Large intestine (tissue), 12 donors: ENCODE data around the gene MARK2. TPM values are rescaled to one million over a fixed set of nuclear protein-coding genes. Genes with fewer than 3 reads are reported as not detected.
"Not testable (repeated sequence)": the region's sequence is repeated elsewhere in the genome, so short reads cannot be mapped to it uniquely, and the experiment has no call there.

Experiments
- DNase-seq, 2 donors: peaks; one replicate each; pipeline versions ENCODE4 v3.0.0 to v3.0.0-alpha.2; 2013
- H3K27ac ChIP-seq: one replicate; pipeline ENCODE4 v1.5.1; 2013; ENCODE audit warnings: low read length
- H3K27me3 ChIP-seq: 2 replicates; pipeline ENCODE4 v1.6.1; 2013; ENCODE audit warnings: low read length; ENCODE audit not compliant: control insufficient read depth, insufficient read depth
- H3K36me3 ChIP-seq: 2 replicates; pipeline ENCODE4 v1.6.1; 2013; ENCODE audit warnings: low read length; ENCODE audit not compliant: control insufficient read depth, insufficient read depth
- H3K4me1 ChIP-seq: one replicate; pipeline ENCODE4 v1.6.1; 2013; ENCODE audit warnings: low read length; ENCODE audit not compliant: control insufficient read depth, insufficient read depth
- H3K4me3 ChIP-seq: one replicate; pipeline ENCODE4 v1.5.1; 2013; ENCODE audit warnings: low read length
- H3K9me3 ChIP-seq: one replicate; pipeline ENCODE4 v1.6.1; 2013; ENCODE audit warnings: mild to moderate bottlenecking, low read depth, low read length, moderate library complexity; ENCODE audit not compliant: control insufficient read depth
- WGBS: methylation state at CpG from one replicate; pipeline ENCODE4 v1.1.5; 2013; ENCODE audit warnings: low lambda C conversion rate; ENCODE audit not compliant: insufficient coverage; 5-methylcytosine and 5-hydroxymethylcytosine counted together
- long read RNA-seq, 11 donors: transcript quantifications; one replicate each; lab custom pipeline, GENCODE V29; 2026
- polyA plus RNA-seq: library from polyadenylated mRNA; unstranded; fragments of 120-200 nt; gene quantifications from one replicate; pipeline ENCODE4 v1.2.1, GENCODE V29; 2013

The MARK2 gene
- 49.3 TPM for polyA plus RNA-seq
- long read RNA-seq, donor 1, result 0 reads
- long read RNA-seq, donor 2, partial matches to known transcripts, result 0 of 1 reads
- long read RNA-seq, donor 2, other reads (novel, unspliced or antisense), result 0 of 1 reads
- long read RNA-seq, donor 3, result 0 reads
- long read RNA-seq, donor 4, result 0 reads
- long read RNA-seq, donor 5, partial matches to known transcripts, result 0 of 2 reads
- long read RNA-seq, donor 5, other reads (novel, unspliced or antisense), result 0 of 2 reads
- long read RNA-seq, donor 6, partial matches to known transcripts, result 0 of 1 reads
- long read RNA-seq, donor 6, other reads (novel, unspliced or antisense), result 0 of 1 reads
- long read RNA-seq, donor 7, result 0 reads
- long read RNA-seq, donor 8, partial matches to known transcripts, result 10 of 13 reads
- long read RNA-seq, donor 8, other reads (novel, unspliced or antisense), result 0 of 13 reads
- long read RNA-seq, donor 9, partial matches to known transcripts, result 0 of 1 reads
- long read RNA-seq, donor 9, other reads (novel, unspliced or antisense), result 0 of 1 reads
- long read RNA-seq, donor 10, partial matches to known transcripts, result 11 of 13 reads
- long read RNA-seq, donor 10, other reads (novel, unspliced or antisense), result 0 of 13 reads
- long read RNA-seq, donor 11, partial matches to known transcripts, result 8 of 9 reads
- long read RNA-seq, donor 11, other reads (novel, unspliced or antisense), result 0 of 9 reads

DNA sequence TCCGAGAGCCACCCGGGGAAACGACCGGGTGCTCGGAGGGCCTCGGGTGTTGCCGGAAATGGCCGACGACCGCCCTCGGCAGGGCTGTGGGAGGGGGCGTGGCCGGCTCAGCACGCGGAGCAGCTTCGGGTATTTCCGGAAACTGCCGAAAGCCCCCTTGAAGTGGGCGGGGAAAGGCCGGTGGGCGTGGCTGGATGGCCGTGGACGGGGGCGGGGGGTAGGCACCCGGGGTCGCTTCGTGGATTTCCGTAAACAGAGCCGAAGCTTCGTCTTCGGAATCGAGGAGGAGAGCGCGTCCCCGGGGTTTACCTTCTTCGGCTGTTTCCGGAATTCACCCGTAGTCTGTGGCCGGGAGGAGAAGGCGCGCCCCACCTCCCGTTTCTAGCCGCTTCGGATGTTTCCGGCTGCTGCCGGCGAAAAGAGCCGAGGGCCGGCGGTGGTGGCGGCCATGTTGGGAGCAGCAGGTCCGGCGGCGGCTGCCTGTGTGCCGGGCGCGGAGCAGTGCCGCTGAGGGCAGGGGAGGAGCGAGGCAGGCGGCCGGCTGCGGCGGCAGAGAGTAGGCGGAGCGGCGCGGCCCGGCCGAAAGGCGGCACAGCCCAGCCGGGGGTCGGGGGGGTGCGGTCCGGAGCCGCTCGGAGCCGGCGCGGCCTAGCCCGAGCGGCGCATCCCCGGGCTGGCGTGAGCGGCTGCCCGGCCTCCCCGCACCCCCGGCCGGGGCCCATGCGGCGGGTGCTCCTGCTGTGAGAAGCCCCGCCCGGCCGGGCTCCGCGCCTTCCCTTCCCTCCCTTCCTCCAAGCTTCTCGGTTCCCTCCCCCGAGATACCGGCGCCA lies at the start of gene MARK2:
MARK2 (plus strand) TSS at position 433 of the 830 bp plus-strand sequence; CDS start at position 830, 397 bp downstream.
- peaks cover 38% of the 10 kb centered on the region for H3K4me1 ChIP-seq
- peak; percentile 99 for DNase-seq
- WGBS, result no CpG with 5 or more reads among the region's 100 CpGs
- H3K36me3 ChIP-seq, result peaks cover 14% of the 10 kb centered on the region
- peak within 1 kb of the TSS; percentile 93 for H3K4me3 ChIP-seq
- H3K27me3 ChIP-seq, result no peaks in the 10 kb centered on the region
- H3K9me3 ChIP-seq, result no peaks in the 10 kb centered on the region
- H3K27ac ChIP-seq, result peak within 1 kb of the TSS; percentile 84

DNA sequence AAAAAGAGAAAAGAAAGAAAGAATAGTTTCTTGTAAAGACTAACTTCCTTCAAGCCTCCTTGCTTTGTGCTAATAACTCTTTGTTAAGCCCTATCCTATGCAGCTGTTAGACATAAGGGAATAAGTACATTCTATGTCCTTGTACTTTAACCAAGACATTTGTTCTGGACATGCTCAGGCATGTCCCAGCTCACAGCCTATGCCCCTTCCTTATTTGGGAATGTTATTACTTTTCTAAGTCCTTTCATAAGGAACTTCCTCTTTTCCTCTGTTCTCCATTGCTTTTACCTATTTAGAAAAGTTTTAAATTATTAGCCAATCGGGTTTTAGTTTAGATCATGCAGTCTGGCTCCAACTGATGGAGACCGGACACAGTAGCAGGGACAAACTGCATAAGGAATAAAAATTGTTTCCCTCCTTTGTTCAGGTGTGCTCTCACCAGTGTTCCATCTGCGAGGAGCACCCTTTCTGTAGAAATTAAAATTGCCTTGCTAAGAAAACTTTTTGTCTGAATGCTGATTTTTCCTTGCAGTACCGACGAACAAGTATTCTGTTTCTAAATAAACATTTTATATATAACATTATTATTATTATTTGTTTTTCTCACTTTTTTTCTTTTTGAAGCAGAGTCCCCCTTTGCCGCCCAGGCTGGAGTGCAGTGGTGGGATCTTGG lies 47.3 kb upstream of the MARK2 start:
- 96% methylated on average over 4 of the region's 6 CpGs for WGBS
- peaks cover 12% of the 10 kb centered on the region for H3K9me3 ChIP-seq

DNA sequence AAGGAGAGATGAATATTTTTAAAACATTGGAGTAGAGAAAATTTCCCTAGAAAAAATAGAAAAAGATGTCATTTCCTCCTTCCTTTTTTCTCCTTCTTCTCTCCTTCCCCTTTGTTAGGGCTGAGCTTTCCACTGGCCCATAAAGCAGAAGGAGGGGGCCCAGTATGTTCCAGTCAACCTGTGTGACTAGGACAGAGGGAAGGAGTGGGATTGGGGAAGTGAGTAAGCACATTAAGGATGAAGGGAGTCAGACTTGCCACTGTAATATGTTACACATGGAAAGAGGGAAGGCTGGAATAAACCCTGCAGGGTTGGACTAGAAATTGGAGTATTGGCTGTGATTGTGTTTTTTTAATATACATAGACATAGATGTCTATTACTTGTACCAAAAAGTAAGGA lies 45.7 kb upstream of the MARK2 start:
- Histone ChIP-seq H3K36me3 (no peaks in the 10 kb centered on the region), H3K4me1 (no peaks in the 10 kb centered on the region), H3K27me3 (no peaks in the 10 kb centered on the region), H3K27ac (no peak overlapping the region), H3K9me3 (peaks cover 12% of the 10 kb centered on the region), H3K4me3 (no peak overlapping the region)
- DNase-seq, result no peak

More for the DNA sequence above, 47.3 kb upstream of the MARK2 start:
- DNase-seq, result no peak
- no peaks in the 10 kb centered on the region for H3K27me3 ChIP-seq
- H3K27ac ChIP-seq, result no peak overlapping the region
- H3K4me1 ChIP-seq, result no peaks in the 10 kb centered on the region
- no peaks in the 10 kb centered on the region for H3K36me3 ChIP-seq
- H3K4me3 ChIP-seq, result no peak overlapping the region

DNA sequence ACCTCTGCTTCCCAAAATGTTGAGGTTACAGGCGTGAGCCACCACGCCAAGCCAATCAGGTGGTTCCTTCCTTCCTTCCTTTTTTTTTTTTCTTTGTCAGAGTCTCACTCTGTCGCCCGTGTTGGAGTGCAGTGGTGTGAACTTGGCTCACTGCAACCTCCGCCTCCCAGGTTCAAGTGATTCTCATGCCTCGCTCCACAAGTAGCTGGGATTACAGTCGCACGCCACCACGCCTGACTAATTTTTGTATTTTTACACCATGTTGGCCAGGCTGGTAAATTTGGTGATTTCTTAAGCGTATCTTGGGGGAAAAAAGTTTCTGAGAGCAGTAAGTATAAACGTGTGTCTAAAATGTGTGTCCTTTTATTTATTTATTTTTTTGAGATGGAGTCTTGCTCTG lies 43.8 kb upstream of the MARK2 start:
- Histone ChIP-seq H3K27ac (no peak overlapping the region), H3K4me3 (no peak overlapping the region), H3K9me3 (peaks cover 12% of the 10 kb centered on the region), H3K27me3 (no peaks in the 10 kb centered on the region), H3K4me1 (no peaks in the 10 kb centered on the region), H3K36me3 (no peaks in the 10 kb centered on the region)
- no peak for DNase-seq
- no CpG with 5 or more reads among the region's 11 CpGs for WGBS

DNA sequence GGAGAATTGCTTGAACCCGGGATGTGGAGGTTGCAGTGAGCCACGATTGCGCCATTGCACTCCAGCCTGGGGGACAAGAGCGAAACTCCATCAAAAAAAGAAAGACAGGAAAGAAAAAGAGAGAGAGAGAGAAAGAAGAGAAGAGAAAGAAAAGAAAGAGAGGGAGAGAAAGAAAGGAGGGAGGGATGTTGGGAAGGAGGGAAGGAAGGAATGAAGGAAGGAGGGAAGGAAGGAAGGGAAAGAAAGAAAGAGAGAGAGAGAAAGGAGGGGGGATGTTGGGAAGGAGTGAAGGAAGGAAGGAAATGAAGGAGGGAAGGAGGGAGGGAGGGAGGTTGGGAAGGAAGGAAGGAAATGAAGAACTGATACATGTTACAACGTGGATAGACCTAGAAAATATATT lies 38.0 kb upstream of the MARK2 start:
- H3K4me3 ChIP-seq, result no peak overlapping the region
- H3K27ac ChIP-seq, result no peak overlapping the region
- H3K36me3 ChIP-seq, result no peaks in the 10 kb centered on the region
- 100% methylated on average over 4 of the region's 5 CpGs for WGBS
- peaks cover 11% of the 10 kb centered on the region for H3K4me1 ChIP-seq
- no peaks in the 10 kb centered on the region for H3K27me3 ChIP-seq
- no peak for DNase-seq
- H3K9me3 ChIP-seq, result no peaks in the 10 kb centered on the region

DNA sequence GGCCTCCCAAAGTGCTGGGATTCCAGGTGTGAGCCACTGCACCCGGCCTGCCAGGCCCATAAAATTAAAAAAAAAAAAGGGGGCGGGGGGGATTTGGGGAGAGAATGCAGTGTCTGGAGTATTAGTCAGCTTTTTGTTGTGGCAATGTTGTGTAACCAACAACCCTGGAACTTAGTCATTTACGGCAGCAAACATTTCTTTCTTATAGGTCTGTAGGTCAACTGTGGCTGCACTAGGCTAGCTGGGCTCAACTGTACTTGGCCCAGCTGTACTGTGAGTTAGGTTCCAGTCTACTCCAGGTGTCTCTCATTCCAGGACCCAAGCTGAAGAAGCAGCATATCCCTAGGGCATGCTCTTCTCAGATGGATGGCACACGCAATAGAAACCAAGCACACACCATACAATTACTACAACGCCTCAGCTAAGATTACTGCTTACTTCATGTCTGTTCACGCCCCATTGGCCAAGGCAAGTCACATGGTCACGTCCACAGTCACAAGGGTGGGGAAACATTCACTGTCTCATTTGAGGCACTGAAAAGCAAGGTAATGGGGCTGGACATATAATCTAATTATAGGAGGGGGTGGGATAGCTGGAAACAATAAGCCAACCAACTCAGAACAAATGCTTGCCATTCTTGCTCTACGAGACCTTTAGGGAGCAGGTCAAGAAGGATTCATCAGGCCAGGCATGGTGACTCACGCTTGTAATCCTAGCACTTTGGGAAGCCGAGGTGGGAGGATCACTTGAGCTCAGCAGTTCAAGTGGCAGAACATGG lies 36.1 kb upstream of the MARK2 start:
- DNase-seq, result peak in 1 of 2 donors; percentile 56
- Histone ChIP-seq H3K36me3 (no peaks in the 10 kb centered on the region), H3K4me3 (no peak overlapping the region), H3K27ac (no peak overlapping the region), H3K9me3 (no peaks in the 10 kb centered on the region), H3K4me1 (peaks cover 11% of the 10 kb centered on the region), H3K27me3 (no peaks in the 10 kb centered on the region)
- WGBS, result 80% methylated on average over 1 of the region's 10 CpGs

DNA sequence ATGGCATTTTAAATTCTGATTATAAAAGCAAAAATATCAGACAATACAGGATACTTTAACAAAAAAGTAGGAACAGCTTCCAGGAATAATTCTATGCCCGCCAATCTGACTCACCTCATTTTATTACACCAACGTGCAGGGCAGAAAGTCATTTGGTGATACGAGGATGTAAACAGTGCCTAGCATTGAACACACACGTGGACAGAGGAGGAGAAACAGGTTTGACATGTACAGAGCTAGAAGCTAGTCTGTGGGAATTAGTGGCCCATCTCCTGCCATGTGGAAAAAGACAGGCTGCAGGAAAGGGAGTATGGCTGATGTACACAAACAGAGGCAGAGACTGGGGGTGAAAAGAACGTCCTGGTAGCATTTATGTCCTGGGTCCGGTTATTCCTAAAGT lies 34.7 kb upstream of the MARK2 start:
- peak; percentile 88 to 93 for DNase-seq
- WGBS, result 60% methylated on average over 1 of the region's 6 CpGs
- no peak overlapping the region for H3K4me3 ChIP-seq
- H3K36me3 ChIP-seq, result no peaks in the 10 kb centered on the region
- no peaks in the 10 kb centered on the region for H3K9me3 ChIP-seq
- peaks cover 11% of the 10 kb centered on the region for H3K4me1 ChIP-seq
- no peaks in the 10 kb centered on the region for H3K27me3 ChIP-seq
- H3K27ac ChIP-seq, result peak overlapping the region; percentile 24

DNA sequence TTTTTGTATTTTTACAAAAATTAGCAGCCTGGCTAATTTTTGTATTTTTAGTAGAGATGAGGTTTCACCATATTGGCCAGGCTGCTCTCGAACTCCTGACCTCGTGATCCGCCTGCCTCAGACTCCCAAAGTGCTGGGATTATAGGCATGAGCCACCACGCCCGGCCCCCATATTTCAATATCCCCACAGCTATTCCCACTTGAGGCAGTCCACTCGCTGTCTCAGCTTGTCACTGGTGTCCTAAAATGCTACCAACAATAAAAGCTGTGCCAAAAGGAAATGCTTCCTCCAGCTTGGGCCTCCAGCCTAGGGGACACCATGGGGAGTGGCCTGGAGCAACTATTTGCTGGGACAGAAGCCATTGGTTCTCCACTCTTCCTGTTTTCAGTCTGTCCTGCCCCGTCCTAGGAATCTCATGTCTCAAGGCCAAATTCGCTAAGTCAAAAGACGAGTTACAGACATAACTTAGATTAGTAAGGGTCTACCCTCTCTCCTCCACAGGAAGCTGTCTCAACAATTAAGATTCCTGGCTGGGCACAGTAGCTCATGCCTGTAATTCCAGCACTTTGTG lies 33.0 kb upstream of the MARK2 start:
- no peak overlapping the region for H3K4me3 ChIP-seq
- H3K27ac ChIP-seq, result no peak overlapping the region
- H3K4me1 ChIP-seq, result peaks cover 11% of the 10 kb centered on the region
- no CpG with 5 or more reads among the region's 9 CpGs for WGBS
- no peak for DNase-seq
- H3K27me3 ChIP-seq, result no peaks in the 10 kb centered on the region
- H3K9me3 ChIP-seq, result no peaks in the 10 kb centered on the region
- H3K36me3 ChIP-seq, result no peaks in the 10 kb centered on the region

DNA sequence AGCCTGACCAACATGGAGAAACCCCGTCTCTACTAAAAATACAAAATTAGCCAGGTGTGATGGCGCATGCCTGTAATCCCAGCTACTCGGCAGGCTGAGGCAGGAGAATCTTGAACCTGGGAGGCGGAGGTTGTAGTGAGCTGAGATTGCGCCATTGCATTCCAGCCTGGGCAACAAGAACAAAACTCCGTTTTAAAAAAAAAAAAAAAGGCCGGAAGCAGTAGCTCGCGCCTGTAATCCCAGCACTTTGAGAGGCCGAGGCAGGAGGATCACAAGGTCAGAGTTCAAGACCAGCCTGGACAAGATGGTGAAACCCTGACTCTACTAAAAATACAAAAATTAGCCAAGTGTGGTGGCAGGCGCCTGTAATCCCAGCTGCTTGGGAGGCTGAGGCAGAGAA lies 28.5 kb upstream of the MARK2 start:
- not testable (repeated sequence) for H3K27me3 ChIP-seq, H3K36me3 ChIP-seq, H3K9me3 ChIP-seq, H3K4me1 ChIP-seq, H3K4me3 ChIP-seq, H3K27ac ChIP-seq, DNase-seq
- no CpG with 5 or more reads among the region's 11 CpGs for WGBS
